Measurements from ENCODE around the gene TOMM22. TPM values are rescaled to one million over a fixed set of nuclear protein-coding genes. Genes with fewer than 3 reads are reported as not detected.

The TOMM22 gene
- total and polyA plus RNA-seq, 2 experiments from 2014 or later, result 84.0 to 131 TPM

- Histone ChIP-seq H3K79me2 (replicated peaks; ENCODE audit: insufficient read depth) (no peaks in the 10 kb centered on the region), H3K4me2 (no peak overlapping the region), H3K27me3 (ENCODE audit: insufficient read depth) (no peaks in the 10 kb centered on the region), H3K27ac (ENCODE audit: low read depth) (no peak overlapping the region), H3K36me3 (ENCODE audit: insufficient read depth) (0 out of 2 replicates have a peak, but pooled peaks cover 3% of the 10 kb centered on the region), H2AFZ (no peak overlapping the region), H3K9me2 (ENCODE audit: insufficient read depth) (no peaks in the 10 kb centered on the region), H4K20me1 (replicated peaks; ENCODE audit: insufficient read depth) (no peaks in the 10 kb centered on the region; the same call in 1 of the 2 replicates), H3K4me1 (ENCODE audit: insufficient read depth) (no peaks in the 10 kb centered on the region), H3F3A (replicated peaks; ENCODE audit: low read depth) (no peaks in the 10 kb centered on the region), H3K4me3 (no peak overlapping the region)
- Mint-ChIP-seq H3K4me3 (no peak overlapping the region), H3K27me3 (ENCODE audit: insufficient read depth, low read depth, poor library complexity) (peaks cover 6% of the 10 kb centered on the region), H3K4me1 (no peaks in the 10 kb centered on the region), H3K27ac (no peak overlapping the region), H3K9me3 (peaks cover 8% of the 10 kb centered on the region; the same call in 2 of the 3 replicates), H3K36me3 (ENCODE audit: low read depth) (peaks cover 40% of the 10 kb centered on the region)
- DNase-seq (ENCODE audit: low spot score) (no peak), ATAC-seq (no peak)
- TF ChIP-seq STAT1 (IDR thresholded peaks at IDR 0.05; ENCODE audit: unreplicated experiment) (no peak), JUNB (IDR thresholded peaks at IDR 0.05; ENCODE audit: unreplicated experiment) (no peak), REST (IDR thresholded peaks at IDR 0.05; ENCODE audit: unreplicated experiment) (no peak), EZH2 (IDR thresholded peaks at IDR 0.05; ENCODE audit: low read depth, unreplicated experiment) (no peak), ZNF331 (CRISPR knock-in tag; IDR thresholded peaks at IDR 0.05; ENCODE audit: low read depth) (no peak), CTCF (conservative IDR thresholded peaks at IDR 0.05; ENCODE audit: low read depth in 2 of 2) (no peak), CREB1 (CRISPR knock-in tag; IDR thresholded peaks at IDR 0.05; ENCODE audit: low read depth) (no peak), NANOG (IDR thresholded peaks at IDR 0.05; ENCODE audit: borderline replicate concordance) (no peak), ZNF114 (CRISPR knock-in tag; IDR thresholded peaks at IDR 0.05) (no peak), ETS1 (IDR thresholded peaks at IDR 0.05) (no peak), EZH2phosphoT487 (IDR thresholded peaks at IDR 0.05; ENCODE audit: unreplicated experiment) (no peak), POLR2AphosphoS5 (IDR thresholded peaks at IDR 0.05; ENCODE audit: low read depth) (no peak), ZNF462 (CRISPR knock-in tag; IDR thresholded peaks at IDR 0.05) (no peak)
Observed at GRCh38 chr22:38649841-38650522, 31.8 kb upstream of the TOMM22 start.

All from GM23338 (cell line).